GM19455 (cell line): ENCODE results near the gene SRD5A3.

Experiments
- ATAC-seq: cut with Tn5 transposase; IDR thresholded peaks from one replicate; pipeline ENCODE4 v1.9.1; 2021; ENCODE audit not compliant: unreplicated experiment

Gene SRD5A3

GRCh38 chr4:55406545-55406944 is 60.5 kb downstream of the SRD5A3 start:
- ATAC-seq: no peak

- no peak for ATAC-seq
These were observed 61.1 kb downstream of the SRD5A3 start for GRCh38 chr4:55407119-55407518.

- ATAC-seq: no peak
These were observed 61.7 kb downstream of the SRD5A3 start for GRCh38 chr4:55407764-55408163.

- no peak for ATAC-seq
These were observed 63.6 kb downstream of the SRD5A3 start for GRCh38 chr4:55409468-55410171.

GRCh38 chr4:55410431-55410830 is 64.4 kb downstream of the SRD5A3 start:
- no peak for ATAC-seq

GRCh38 chr4:55411621-55412020 is 65.6 kb downstream of the SRD5A3 start:
- ATAC-seq: no peak

GRCh38 chr4:55416176-55416575 is 70.1 kb downstream of the SRD5A3 start:
- no peak for ATAC-seq
